Heart left ventricle (tissue), 16 donors: Measurements from ENCODE around the gene CAPN14. TPM values are rescaled to one million over a fixed set of nuclear protein-coding genes. Genes with fewer than 3 reads are reported as not detected.

ENCODE experiments used
- ATAC-seq, 4 donors: fragments of 200-7000 bp; cut with Tn5 transposase; one replicate each; pipeline ENCODE4 v1.9.1; 2020 to 2022; ENCODE audit warnings: moderate library complexity in 4 of 4, mild to moderate bottlenecking in 3 of 4, moderate number of reproducible peaks in 1 of 4
- DNase-seq, 5 donors: peaks; one replicate each; pipeline ENCODE4 v3.0.0-alpha.2; 2020
- H3K27ac ChIP-seq, 12 donors: fragments of 200-600 bp; sonication (generic) in 4 of 12; one replicate each; pipeline versions ENCODE4 v1.5.0 to v1.8.0; 2016 to 2022; ENCODE audit warnings: mild to moderate bottlenecking in 2 of 12
- H3K27me3 ChIP-seq, 9 donors: fragments of 200-600 bp; sonication (generic) in 2 of 9; one replicate each; pipeline versions ENCODE4 v1.5.1 to v1.8.0; 2016 to 2022; ENCODE audit warnings: mild to moderate bottlenecking in 3 of 9
- H3K36me3 ChIP-seq, 9 donors: fragments of 200-600 bp; sonication (generic) in 2 of 9; one replicate each; pipeline versions ENCODE4 v1.5.0 to v1.8.0; 2018 to 2022; ENCODE audit warnings: mild to moderate bottlenecking in 2 of 9
- H3K4me1 ChIP-seq, 12 donors: fragments of 200-600 bp; sonication (generic) in 4 of 12; one replicate each; pipeline versions ENCODE4 v1.5.0 to v1.8.0; 2016 to 2022; ENCODE audit warnings: mild to moderate bottlenecking in 3 of 12
- H3K4me3 ChIP-seq, 12 donors: fragments of 200-600 bp; sonication (generic) in 4 of 12; one replicate each; pipeline versions ENCODE4 v1.5.0 to v1.8.0; 2017 to 2022; ENCODE audit warnings: mild to moderate bottlenecking in 9 of 12, moderate library complexity in 4 of 12
- H3K9me3 ChIP-seq, 12 donors: fragments of 200-600 bp; sonication (generic) in 4 of 12; one replicate each; pipeline versions ENCODE4 v1.5.0 to v1.8.0; 2016 to 2022; ENCODE audit warnings: mild to moderate bottlenecking in 1 of 12
- CTCF ChIP-seq, 12 donors: fragments of 200-600 bp; sonication (generic) in 4 of 12; IDR thresholded peaks; one replicate each; pipeline versions ENCODE4 v1.5.0 to v1.8.0; 2018 to 2022; ENCODE audit warnings: antibody characterized with exemption in 12 of 12, mild to moderate bottlenecking in 5 of 12
- POLR2A ChIP-seq, 2 donors: fragments of 450-650 bp; IDR thresholded peaks; one replicate each; pipeline ENCODE4 v1.6.1; 2017; ENCODE audit warnings: antibody characterized with exemption in 2 of 2, mild to moderate bottlenecking in 2 of 2, moderate library complexity in 2 of 2
- WGBS, 4 donors: extraction: QIAGEN DNeasy Blood & Tissue Kit in 2 of 4; methylation state at CpG; one replicate each; pipeline versions ENCODE4 v1.1.5 to v1.1.7; 2013 to 2018; 5-methylcytosine and 5-hydroxymethylcytosine counted together
- intact Hi-C, 10 donors: fragments of 100-400 bp; cut with DNase I; formaldehyde crosslinking; loops; one replicate each; pipeline versions ENCODE4 v1.11.1 to v1.14.2; 2022
- polyA plus RNA-seq, 2 donors: library from polyadenylated mRNA; stranded (reverse); fragments of 200-250 nt; gene quantifications; one replicate each; pipeline ENCODE4 v1.2.3, GENCODE V29; 2013
- total RNA-seq, 9 donors: library from RNA; depleted of rRNA in 2 of 9; stranded (reverse); fragments of >200 nt in 2 of 9; fragmentation: NEBNext Ultra II Directional in 3 of 9; extraction: Animal tissue kit (Norgen Biotek cat#: 25700) in 3 of 9; gene quantifications; one replicate each; pipeline versions ENCODE4 v1.1.0 to v1.2.4, GENCODE V29; 2016 to 2023
- donor health status: ischemic (EF 13 %, LVEDD 7.1; RV severe dilation, severe dysfunction).
- donor health status: healthy with polysubstance abuse.
- donor health status: DM: no; HTN: yes; CAD: no.
- donor health status: DM: no; HTN: no; CAD: no.
- donor health status: ischemic (EF 25% LVEDD 6.9; RV normal size, moderate dysfunction).
- donor health status: ischemic (EF 25% LVEDD 5.7; RV mildly dilated, moderate dysfunction).
- donor health status: healthy.
- donor health status: DM: yes; HTN: yes; CAD: no.
- donor health status: ischemic (EF 35%, LVEDD 5.7; RV mildly dilated, moderate dysfunction).
- donor health status: nonischemic (EF 11% LVEDD 7.7; RV severe dilation, severe dysfunction).
- donor health status: DM: yes; HTN: yes; CAD: no.
- donor health status: PGD.
- donor health status: ischemic (EF 29% LVEDD 5.4; RV normal size, mild dysfunction).
- donor health status: nonischemic (EF 23%, LVEDD 6.1; RV moderate dilation, normal function).

Gene CAPN14
- total and polyA plus RNA-seq, 11 donors, result 0.04 to 0.44 (median 0.17) TPM

GRCh38 chr2:31253356-31254131 is 36.2 kb upstream of the CAPN14 start:
- H3K9me3 ChIP-seq, result no peaks in the 10 kb centered on the region
- H3K27ac ChIP-seq, result no peak overlapping the region
- ATAC-seq (no peak), DNase-seq (peak in 1 of 5 donors; percentile 19)
- H3K4me3 ChIP-seq, result no peak overlapping the region
- H3K27me3 ChIP-seq, result no peaks in the 10 kb centered on the region
- 72 to 85% (median 79%) methylated on average over 10 to 13 of the region's 13 CpGs for WGBS, 4 donors
- intact Hi-C loops, result no loop called here
- peaks cover 0 to 38% (median 5%) of the 10 kb centered on the region in 9 donors for H3K36me3 ChIP-seq
- peaks cover 0 to 26% (median 6%) of the 10 kb centered on the region in 12 donors for H3K4me1 ChIP-seq
- no peak for TF ChIP-seq CTCF (IDR thresholded peaks at IDR 0.05)
- no peak for TF ChIP-seq POLR2A (IDR thresholded peaks at IDR 0.05)

GRCh38 chr2:31251851-31252250 is 34.5 kb upstream of the CAPN14 start:
- Histone ChIP-seq H3K4me3 (no peak overlapping the region), H3K27ac (no peak overlapping the region), H3K4me1 (peaks cover 0 to 18% (median 6%) of the 10 kb centered on the region in 12 donors), H3K9me3 (no peaks in the 10 kb centered on the region), H3K36me3 (peaks cover 0 to 50% (median 15%) of the 10 kb centered on the region in 9 donors), H3K27me3 (no peaks in the 10 kb centered on the region)
- ATAC-seq (no peak), DNase-seq (peak in 1 of 5 donors; percentile 9)
- intact Hi-C loops, result no loop called here
- no peak for TF ChIP-seq POLR2A (IDR thresholded peaks at IDR 0.05)
- no peak for TF ChIP-seq CTCF (IDR thresholded peaks at IDR 0.05)
- WGBS, 4 donors, result 91 to 98% (median 94%) methylated on average over 5 to 6 of the region's 6 CpGs

- ATAC-seq (peak in 3 of 4 donors; percentile 42 to 64 (median 63)), DNase-seq (peak in 3 of 5 donors; percentile 45 to 72 (median 47))
- Histone ChIP-seq H3K4me3 (no peak overlapping the region), H3K36me3 (peaks cover 0 to 45% (median 15%) of the 10 kb centered on the region in 9 donors), H3K4me1 (peaks cover 0 to 13% (median 2%) of the 10 kb centered on the region in 12 donors), H3K27ac (no peak overlapping the region), H3K9me3 (no peaks in the 10 kb centered on the region), H3K27me3 (no peaks in the 10 kb centered on the region)
- intact Hi-C loops, result no loop called here
- 40 to 69% (median 46%) methylated on average over 2 to 3 of the region's 3 CpGs for WGBS, 4 donors
- TF ChIP-seq POLR2A (IDR thresholded peaks at IDR 0.05), result no peak
Measured at GRCh38 chr2:31251018-31251417, 33.7 kb upstream of the CAPN14 start.

- DNase-seq, result peak in 1 of 5 donors; percentile 3
- Histone ChIP-seq H3K27ac (no peak overlapping the region), H3K4me3 (no peak overlapping the region), H3K27me3 (no peaks in the 10 kb centered on the region), H3K9me3 (no peaks in the 10 kb centered on the region), H3K4me1 (peaks cover 0 to 13% (median 2%) of the 10 kb centered on the region in 12 donors), H3K36me3 (peaks cover 0 to 45% (median 27%) of the 10 kb centered on the region in 9 donors)
- ATAC-seq, result no peak
- TF ChIP-seq CTCF (IDR thresholded peaks at IDR 0.05), result no peak
- TF ChIP-seq POLR2A (IDR thresholded peaks at IDR 0.05), result no peak
- 94 to 98% (median 95%) methylated on average over 13 to 15 of the region's 15 CpGs for WGBS, 4 donors
- intact Hi-C loops, result no loop called here
Measured at GRCh38 chr2:31249009-31249690, 31.8 kb upstream of the CAPN14 start.
